ENCODE data around the gene HNF1A. TPM values are rescaled to one million over a fixed set of nuclear protein-coding genes. Genes with fewer than 3 reads are reported as not detected.

The HNF1A gene
- total and polyA plus RNA-seq, 7 donors, result under 0.01 to 13.2 (median 6.1) TPM; not detected in 1

DNA sequence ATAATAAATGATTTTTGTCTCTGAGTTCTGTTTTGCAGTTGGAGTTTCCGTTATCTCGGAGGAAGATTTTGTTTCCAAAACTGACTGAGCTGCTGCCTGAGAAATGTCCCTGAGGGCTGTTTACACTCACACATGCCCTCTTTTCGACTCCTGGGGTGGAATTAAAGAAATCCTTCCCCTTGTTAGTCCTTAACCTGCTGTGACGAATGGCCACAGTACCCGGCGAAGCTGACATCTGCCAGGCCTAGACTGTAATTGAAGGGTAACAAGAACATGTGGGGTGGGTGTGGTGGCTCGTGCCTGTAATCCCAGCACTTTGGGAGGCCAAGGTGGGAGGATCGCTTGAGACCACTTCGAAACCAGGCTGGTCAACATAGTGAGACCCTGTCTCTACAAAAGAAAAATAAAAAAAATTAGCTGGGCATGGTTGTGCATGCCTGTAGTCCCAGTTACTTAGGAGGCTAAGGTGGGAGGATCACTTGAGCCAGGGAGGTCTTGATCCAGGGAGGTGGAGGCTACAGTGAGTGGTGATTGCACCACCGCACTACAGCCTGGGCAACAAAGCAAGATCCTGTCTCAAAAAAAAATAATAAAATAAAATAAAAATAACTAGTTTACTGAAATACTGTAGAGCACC is 52.4 kb downstream of the HNF1A start:
- peaks cover 0 to 1% (median 0%) of the 10 kb centered on the region in 3 donors for H3K27me3 ChIP-seq

DNA sequence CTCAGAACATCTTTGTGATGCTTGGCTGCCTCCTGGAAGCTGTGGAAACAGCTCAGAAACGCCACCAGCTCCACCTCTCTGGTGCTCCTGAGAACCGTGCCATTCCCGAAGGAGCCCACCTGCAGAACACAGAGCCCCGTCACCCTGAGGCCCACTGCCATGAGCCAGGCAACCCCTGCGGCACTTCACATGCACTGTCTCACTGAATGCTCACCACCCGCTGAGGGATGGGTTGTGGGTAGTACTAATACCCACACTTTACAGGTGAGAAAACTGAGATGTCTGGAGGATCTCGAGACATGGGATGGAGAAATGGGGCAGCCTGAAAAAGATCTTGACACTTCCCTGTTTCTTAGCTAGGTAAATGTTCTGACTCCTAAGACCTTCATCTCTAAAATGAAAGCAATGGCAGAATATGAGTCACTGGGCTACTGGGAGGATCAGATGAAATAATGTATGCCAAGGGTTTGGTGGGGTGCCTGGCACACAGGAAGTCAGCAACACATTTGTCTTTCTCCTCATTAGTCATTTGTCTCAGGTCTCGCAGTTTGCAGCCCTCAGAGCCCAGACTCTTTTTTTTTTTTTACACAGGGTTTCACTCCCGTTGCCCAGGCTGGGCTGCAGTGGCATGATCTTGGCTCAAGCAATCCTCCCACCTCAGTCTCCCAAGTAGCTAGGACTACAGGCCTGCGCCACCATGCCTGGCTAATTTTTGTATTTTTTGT is 55.4 kb downstream of the HNF1A start:
- Histone ChIP-seq H3K9me3 (no peaks in the 10 kb centered on the region), H3K36me3 (no peaks in the 10 kb centered on the region), H3K27me3 (peaks cover 0 to 29% (median 0%) of the 10 kb centered on the region in 3 donors), H3K4me3 (no peak overlapping the region), H3K4me1 (no peaks in the 10 kb centered on the region), H3K27ac (no peak overlapping the region)
- TF ChIP-seq EP300 (IDR thresholded peaks at IDR 0.05) (no peak), POLR2A (IDR thresholded peaks at IDR 0.05) (no peak), POLR2AphosphoS5 (IDR thresholded peaks at IDR 0.05) (no peak)
- TF ChIP-seq, protein P1, sequence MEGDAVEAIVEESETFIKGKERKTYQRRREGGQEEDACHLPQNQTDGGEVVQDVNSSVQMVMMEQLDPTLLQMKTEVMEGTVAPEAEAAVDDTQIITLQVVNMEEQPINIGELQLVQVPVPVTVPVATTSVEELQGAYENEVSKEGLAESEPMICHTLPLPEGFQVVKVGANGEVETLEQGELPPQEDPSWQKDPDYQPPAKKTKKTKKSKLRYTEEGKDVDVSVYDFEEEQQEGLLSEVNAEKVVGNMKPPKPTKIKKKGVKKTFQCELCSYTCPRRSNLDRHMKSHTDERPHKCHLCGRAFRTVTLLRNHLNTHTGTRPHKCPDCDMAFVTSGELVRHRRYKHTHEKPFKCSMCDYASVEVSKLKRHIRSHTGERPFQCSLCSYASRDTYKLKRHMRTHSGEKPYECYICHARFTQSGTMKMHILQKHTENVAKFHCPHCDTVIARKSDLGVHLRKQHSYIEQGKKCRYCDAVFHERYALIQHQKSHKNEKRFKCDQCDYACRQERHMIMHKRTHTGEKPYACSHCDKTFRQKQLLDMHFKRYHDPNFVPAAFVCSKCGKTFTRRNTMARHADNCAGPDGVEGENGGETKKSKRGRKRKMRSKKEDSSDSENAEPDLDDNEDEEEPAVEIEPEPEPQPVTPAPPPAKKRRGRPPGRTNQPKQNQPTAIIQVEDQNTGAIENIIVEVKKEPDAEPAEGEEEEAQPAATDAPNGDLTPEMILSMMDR (IDR thresholded peaks at IDR 0.05), result no peak
- no peak for DNase-seq
- intact Hi-C loops (cut with DNase I), result no loop called here
- 78 to 83% methylated on average over 10 of the region's 10 CpGs for WGBS, 2 donors

More for the DNA sequence above, 52.4 kb downstream of the HNF1A start:
- no peaks in the 10 kb centered on the region for H3K4me1 ChIP-seq
- no peaks in the 10 kb centered on the region for H3K9me3 ChIP-seq
- WGBS, 2 donors, result 79 to 87% methylated on average over 10 of the region's 10 CpGs
- no peak for DNase-seq
- H3K4me3 ChIP-seq, result no peak overlapping the region
- no peaks in the 10 kb centered on the region for H3K36me3 ChIP-seq
- intact Hi-C loops (cut with DNase I), result no loop called here
- no peak overlapping the region for H3K27ac ChIP-seq
- TF ChIP-seq EP300 (IDR thresholded peaks at IDR 0.05), result no peak

DNA sequence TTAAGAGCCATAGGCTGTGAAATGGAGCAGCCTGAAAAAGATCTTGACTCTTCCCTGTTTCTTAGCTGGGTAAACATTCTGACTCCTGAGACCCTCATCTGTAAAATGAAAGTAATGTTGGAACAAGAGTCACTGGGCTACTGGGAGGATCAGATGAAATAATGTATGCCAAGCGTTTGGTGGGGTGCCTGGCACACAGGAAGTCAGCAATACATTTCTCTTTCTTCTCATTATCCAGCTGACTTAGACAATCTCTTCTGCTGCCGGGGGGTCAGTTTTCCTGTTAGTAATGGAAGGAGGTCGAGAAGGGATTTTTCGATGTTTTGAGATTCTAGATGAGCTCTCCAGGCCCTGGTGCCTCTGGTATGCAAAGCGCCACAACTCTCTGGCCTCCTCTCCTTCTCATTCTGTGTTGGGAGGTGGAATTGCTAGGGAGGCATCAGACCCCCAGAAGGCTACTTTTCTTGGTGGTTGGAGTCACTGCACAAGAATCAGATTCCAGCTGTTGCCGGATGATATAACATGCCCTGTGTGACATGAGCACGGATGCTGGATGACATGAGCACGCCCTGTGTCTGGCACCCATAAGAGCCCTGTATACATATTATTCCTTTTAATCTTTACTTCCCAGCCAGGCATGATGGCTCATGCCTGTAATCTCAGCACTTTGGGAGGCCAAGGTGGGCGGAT is 56.4 kb downstream of the HNF1A start:
- intact Hi-C loops (cut with DNase I), result no loop called here
- no peak for DNase-seq
- peaks cover 0 to 29% (median 0%) of the 10 kb centered on the region in 3 donors for H3K27me3 ChIP-seq
- no peaks in the 10 kb centered on the region for H3K4me1 ChIP-seq
- TF ChIP-seq EP300 (IDR thresholded peaks at IDR 0.05), result no peak
- TF ChIP-seq POLR2AphosphoS5 (IDR thresholded peaks at IDR 0.05), result no peak
- TF ChIP-seq, protein P1 (IDR thresholded peaks at IDR 0.05), result no peak
- no peak for TF ChIP-seq POLR2A (IDR thresholded peaks at IDR 0.05)
- WGBS, 2 donors, result 88 to 90% methylated on average over 9 of the region's 9 CpGs
- no peaks in the 10 kb centered on the region for H3K36me3 ChIP-seq
- no peak overlapping the region for H3K27ac ChIP-seq
- no peak overlapping the region for H3K4me3 ChIP-seq
- no peaks in the 10 kb centered on the region for H3K9me3 ChIP-seq

DNA sequence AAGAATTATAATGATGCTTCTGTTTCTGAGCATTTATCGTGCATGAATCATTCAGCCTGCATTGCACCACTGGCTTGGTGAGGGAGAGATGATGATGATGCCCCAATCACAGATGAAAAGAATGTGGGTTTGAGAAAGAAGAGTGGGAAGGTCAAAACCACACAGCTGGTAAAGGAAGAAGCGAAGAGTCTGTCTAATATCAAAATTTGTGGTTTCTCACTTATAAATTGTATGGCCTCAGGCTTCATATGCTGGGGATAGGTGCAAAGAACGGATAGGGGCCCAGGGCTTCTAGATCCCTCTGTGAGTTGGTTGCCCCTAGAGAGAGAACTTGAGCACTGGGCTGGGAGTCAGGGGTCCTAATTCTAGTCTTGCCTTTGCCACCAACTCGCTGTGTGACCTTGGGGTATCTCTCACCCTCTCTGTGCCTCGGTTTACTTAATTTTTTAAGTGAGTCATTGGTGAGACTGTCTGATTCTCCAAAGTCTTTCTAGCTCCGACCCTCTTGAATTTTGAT is 58.5 kb downstream of the HNF1A start:
- WGBS, 2 donors, result 78 to 84% methylated on average over 6 of the region's 6 CpGs
- H3K4me3 ChIP-seq, result no peak overlapping the region
- no peaks in the 10 kb centered on the region for H3K36me3 ChIP-seq
- no peak overlapping the region for H3K27ac ChIP-seq
- DNase-seq, result no peak
- intact Hi-C loops (cut with DNase I), result no loop called here
- no peaks in the 10 kb centered on the region for H3K4me1 ChIP-seq
- H3K9me3 ChIP-seq, result no peaks in the 10 kb centered on the region
- H3K27me3 ChIP-seq, result peaks cover 0 to 29% (median 0%) of the 10 kb centered on the region in 3 donors
- TF ChIP-seq, protein P1 (IDR thresholded peaks at IDR 0.05), result no peak
- no peak for TF ChIP-seq EP300 (IDR thresholded peaks at IDR 0.05)
- TF ChIP-seq POLR2AphosphoS5 (IDR thresholded peaks at IDR 0.05), result no peak
